Mesendoderm (in vitro differentiated cells): ENCODE results near the gene RASD1.

Source experiments
- DNase-seq: peaks from one replicate; pipeline ENCODE4 v3.0.0; 2013
- H2AK5ac ChIP-seq: 2 replicates; pipeline ENCODE4 v1.6.1; 2013; ENCODE audit warnings: low read length, inconsistent platforms
- H2BK120ac ChIP-seq: 2 replicates; pipeline ENCODE4 v1.6.1; 2013; ENCODE audit warnings: low read depth, mild to moderate bottlenecking, low read length, moderate library complexity, mixed read lengths
- H2BK15ac ChIP-seq: replicated peaks from 2 replicates; pipeline ENCODE4 v1.6.1; 2013; ENCODE audit warnings: low read depth, mild to moderate bottlenecking, moderate library complexity
- H2BK5ac ChIP-seq: 2 replicates; pipeline ENCODE4 v1.6.1; 2013; ENCODE audit warnings: low read length, inconsistent platforms
- H3K18ac ChIP-seq: 2 replicates; pipeline ENCODE4 v1.6.1; 2013; ENCODE audit warnings: mild to moderate bottlenecking, low read length, mixed read lengths
- H3K23ac ChIP-seq: one replicate; pipeline ENCODE4 v1.6.1; 2013; ENCODE audit warnings: low read length
- H3K27ac ChIP-seq: 2 replicates; pipeline ENCODE4 v1.5.1; 2013; ENCODE audit warnings: low read depth, mild to moderate bottlenecking, inconsistent platforms, low read length, moderate library complexity
- H3K27me3 ChIP-seq: 2 replicates; pipeline ENCODE4 v1.6.1; 2013; ENCODE audit warnings: low read length, control low read depth, mild to moderate bottlenecking, inconsistent platforms; ENCODE audit not compliant: insufficient read depth, poor library complexity
- H3K36me3 ChIP-seq: 2 replicates; pipeline ENCODE4 v1.6.1; 2013; ENCODE audit warnings: low read length, inconsistent platforms; ENCODE audit not compliant: control insufficient read depth, insufficient read depth
- H3K4ac ChIP-seq: one replicate; pipeline ENCODE4 v1.6.1; 2013; ENCODE audit warnings: low read depth, mild to moderate bottlenecking, low read length, moderate library complexity
- H3K4me1 ChIP-seq: 2 replicates; pipeline ENCODE4 v1.6.1; 2013; ENCODE audit warnings: low read depth, low read length, inconsistent platforms; ENCODE audit not compliant: control insufficient read depth
- H3K4me2 ChIP-seq: 2 replicates; pipeline ENCODE4 v1.6.1; 2013; ENCODE audit warnings: low read length
- H3K4me3 ChIP-seq: 2 replicates; pipeline ENCODE4 v1.5.1; 2013; ENCODE audit warnings: mild to moderate bottlenecking, low read length
- H3K56ac ChIP-seq: one replicate; pipeline ENCODE4 v1.6.1; 2013; ENCODE audit warnings: low read length
- H3K79me1 ChIP-seq: 2 replicates; pipeline ENCODE4 v1.6.1; 2013; ENCODE audit warnings: low read length, inconsistent platforms
- H3K79me2 ChIP-seq: 2 replicates; pipeline ENCODE4 v1.6.1; 2013; ENCODE audit warnings: mild to moderate bottlenecking, low read length; ENCODE audit not compliant: control insufficient read depth, insufficient read depth
- H3K9ac ChIP-seq: 2 replicates; pipeline ENCODE4 v1.6.1; 2013; ENCODE audit warnings: low read length, inconsistent platforms
- H4K5ac ChIP-seq: one replicate; pipeline ENCODE4 v1.6.1; 2013; ENCODE audit warnings: low read length
- H4K8ac ChIP-seq: one replicate; pipeline ENCODE4 v1.6.1; 2013; ENCODE audit warnings: low read depth, mild to moderate bottlenecking, control low read depth, low read length, moderate library complexity
- WGBS: extraction: QIAGEN DNeasy Blood & Tissue Kit; methylation state at CpG from one replicate; pipeline ENCODE4 v1.1.7; 2013; ENCODE audit warnings: low lambda C conversion rate, missing lambda C conversion rate; ENCODE audit not compliant: insufficient coverage; ENCODE audit errors: extremely low coverage; 5-methylcytosine and 5-hydroxymethylcytosine counted together

Gene RASD1

DNA sequence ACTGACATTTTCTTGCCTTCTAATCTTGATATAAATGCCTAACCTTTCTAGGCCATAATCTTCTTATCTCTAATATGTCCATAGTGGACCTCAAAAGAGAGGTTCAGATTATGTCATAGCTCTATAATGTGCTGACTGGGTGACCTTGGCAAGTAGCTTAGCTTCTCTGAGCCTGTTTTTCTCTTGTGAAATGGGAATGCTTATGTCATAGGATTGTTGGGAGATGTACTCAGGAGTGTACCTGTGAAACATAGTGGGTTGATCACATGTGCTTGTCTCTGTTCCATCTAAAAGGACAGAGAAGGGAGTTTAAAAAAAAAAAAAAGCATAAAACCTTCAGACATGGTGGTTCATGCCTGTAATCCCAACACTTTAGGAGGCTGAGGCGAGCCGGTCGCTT, 17.0 kb downstream of the RASD1 start:
- H3K23ac ChIP-seq = no peak overlapping the region
- no peak overlapping the region for H4K5ac ChIP-seq
- H3K36me3 ChIP-seq = peaks cover 1% of the 10 kb centered on the region
- no peak overlapping the region for H2BK5ac ChIP-seq
- no peak overlapping the region for H2BK120ac ChIP-seq
- H3K4me3 ChIP-seq = no peak overlapping the region
- WGBS = no CpG with 5 or more reads among the region's 3 CpGs
- no peak for DNase-seq
- H3K56ac ChIP-seq = no peak overlapping the region
- no peak overlapping the region for H2AK5ac ChIP-seq
- H2BK15ac ChIP-seq = no peak overlapping the region
- H3K27ac ChIP-seq = no peak overlapping the region
- peaks cover 31% of the 10 kb centered on the region for H3K79me2 ChIP-seq
- H3K79me1 ChIP-seq = peaks cover 27% of the 10 kb centered on the region
- no peak overlapping the region for H3K18ac ChIP-seq
- H4K8ac ChIP-seq = no peak overlapping the region
- no peaks in the 10 kb centered on the region for H3K27me3 ChIP-seq
- no peak overlapping the region for H3K9ac ChIP-seq
- no peaks in the 10 kb centered on the region for H3K4me1 ChIP-seq
- H3K4me2 ChIP-seq = no peak overlapping the region
- no peak overlapping the region for H3K4ac ChIP-seq

DNA sequence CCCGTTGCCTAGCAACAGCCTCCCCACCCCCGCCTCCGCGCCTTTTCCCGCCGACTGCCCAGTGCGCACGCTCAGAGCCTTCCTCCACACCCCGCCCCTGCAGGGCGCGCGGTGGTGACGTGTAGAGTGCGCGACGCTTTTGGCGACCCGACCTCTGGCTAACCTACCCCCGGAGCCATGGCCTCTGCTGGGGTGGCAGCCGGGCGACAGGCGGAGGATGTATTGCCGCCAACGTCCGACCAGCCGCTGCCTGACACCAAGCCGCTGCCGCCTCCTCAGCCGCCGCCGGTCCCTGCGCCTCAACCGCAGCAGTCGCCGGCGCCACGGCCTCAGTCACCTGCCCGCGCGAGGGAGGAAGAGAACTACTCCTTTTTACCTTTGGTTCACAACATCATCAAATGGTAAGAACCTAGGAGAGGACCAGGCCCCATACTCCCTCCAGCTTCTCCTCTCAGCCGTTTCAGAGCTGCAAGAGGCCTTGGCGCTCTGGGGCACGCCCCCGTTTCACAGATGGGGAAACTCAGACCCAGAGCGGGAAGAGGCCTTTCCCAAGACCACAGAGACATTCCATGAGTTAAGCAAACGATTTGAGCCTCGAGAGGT, 19.2 kb downstream of the RASD1 start, which contains the start of gene MED9:
Gene MED9, plus strand, starts transcription at position 136 of the 603 bp plus-strand sequence. Its CDS starts 42 bp downstream, at position 178.
- H3K79me1 ChIP-seq = peaks cover 22% of the 10 kb centered on the region
- peaks cover 1% of the 10 kb centered on the region for H3K36me3 ChIP-seq
- DNase-seq = peak; percentile 96
- H4K8ac ChIP-seq = no peak within 1 kb of the TSS
- no peak within 1 kb of the TSS for H4K5ac ChIP-seq
- peak within 1 kb of the TSS; percentile 91 for H3K4me3 ChIP-seq
- no peak within 1 kb of the TSS for H2AK5ac ChIP-seq
- no peak within 1 kb of the TSS for H3K18ac ChIP-seq
- no CpG with 5 or more reads among the region's 47 CpGs for WGBS
- H3K27ac ChIP-seq = peak within 1 kb of the TSS; percentile 56
- H3K4me2 ChIP-seq = peak within 1 kb of the TSS; percentile 91
- peak within 1 kb of the TSS; percentile 99 for H3K23ac ChIP-seq
- peaks cover 25% of the 10 kb centered on the region for H3K79me2 ChIP-seq
- peak within 1 kb of the TSS; percentile 67 for H2BK5ac ChIP-seq
- no peak within 1 kb of the TSS for H3K4ac ChIP-seq
- peak within 1 kb of the TSS; percentile 99 for H3K9ac ChIP-seq
- H2BK15ac ChIP-seq = no peak within 1 kb of the TSS
- no peak within 1 kb of the TSS for H2BK120ac ChIP-seq
- H3K56ac ChIP-seq = peak within 1 kb of the TSS; percentile 99
- no peaks in the 10 kb centered on the region for H3K27me3 ChIP-seq
- H3K4me1 ChIP-seq = no peaks in the 10 kb centered on the region

DNA sequence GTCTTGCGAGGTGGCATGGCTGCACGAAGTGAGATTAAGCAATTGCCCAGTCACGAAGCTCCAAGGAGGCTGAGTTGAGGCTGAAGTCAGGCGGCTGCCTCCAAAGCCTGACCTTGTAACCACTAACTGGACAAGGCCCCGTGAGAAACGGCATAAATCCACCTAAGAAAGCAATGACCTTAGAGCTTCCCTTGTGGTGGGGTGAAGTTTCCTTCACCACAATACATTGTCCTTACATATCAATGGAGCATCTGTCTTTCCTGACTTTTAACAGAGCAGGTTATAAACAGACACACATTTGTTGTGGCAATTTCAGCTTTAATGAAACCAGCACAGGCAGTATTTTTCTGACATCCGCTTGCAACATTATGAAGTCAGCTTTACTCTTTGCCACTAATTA, 21.9 kb downstream of the RASD1 start:
- Histone ChIP-seq H3K36me3 (no peaks in the 10 kb centered on the region), H3K56ac (no peak overlapping the region), H4K5ac (no peak overlapping the region), H3K4me3 (no peak overlapping the region), H3K79me1 (peaks cover 14% of the 10 kb centered on the region), H3K4me2 (no peak overlapping the region), H3K27ac (no peak overlapping the region), H2BK15ac (no peak overlapping the region), H3K79me2 (peaks cover 14% of the 10 kb centered on the region), H3K4ac (no peak overlapping the region), H3K27me3 (no peaks in the 10 kb centered on the region), H2BK5ac (no peak overlapping the region), H3K18ac (no peak overlapping the region), H2AK5ac (no peak overlapping the region), H4K8ac (no peak overlapping the region), H3K4me1 (no peaks in the 10 kb centered on the region), H2BK120ac (no peak overlapping the region), H3K23ac (no peak overlapping the region), H3K9ac (no peak overlapping the region)
- WGBS = no CpG with 5 or more reads among the region's 7 CpGs
- no peak for DNase-seq

DNA sequence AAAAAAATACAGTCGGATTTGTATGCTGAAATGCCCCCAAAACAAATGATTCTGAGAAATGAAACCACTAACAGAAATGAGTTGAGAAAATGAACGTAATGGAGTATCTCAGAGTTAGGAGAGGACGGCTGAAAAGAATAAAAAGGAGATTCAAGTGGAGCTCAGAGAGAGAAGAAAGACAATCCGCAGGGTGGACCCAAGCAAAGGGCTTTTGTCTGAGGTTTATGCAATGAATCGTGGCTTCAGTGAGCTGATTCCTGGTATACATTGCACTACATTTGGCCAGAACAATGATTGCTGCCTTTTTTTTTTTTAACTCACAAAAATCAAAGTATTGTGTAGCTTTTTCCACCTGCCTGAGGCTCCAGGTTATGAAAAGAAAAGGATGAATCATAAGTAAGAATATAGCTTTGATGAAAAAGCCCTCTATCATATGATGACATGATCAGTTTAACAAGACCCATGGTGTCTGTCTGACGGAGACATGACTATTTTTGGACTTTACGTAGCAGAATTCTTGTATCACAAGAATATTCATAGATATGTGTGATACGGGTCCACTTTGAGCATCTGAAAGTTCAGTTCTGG, 23.8 kb downstream of the RASD1 start:
- H3K9ac ChIP-seq = no peak overlapping the region
- no CpG with 5 or more reads among the region's 8 CpGs for WGBS
- H3K27ac ChIP-seq = no peak overlapping the region
- H3K23ac ChIP-seq = no peak overlapping the region
- DNase-seq = no peak
- H3K56ac ChIP-seq = no peak overlapping the region
- H3K4me2 ChIP-seq = no peak overlapping the region
- no peak overlapping the region for H4K5ac ChIP-seq
- H3K79me2 ChIP-seq = peaks cover 2% of the 10 kb centered on the region
- no peaks in the 10 kb centered on the region for H3K27me3 ChIP-seq
- no peak overlapping the region for H2BK5ac ChIP-seq
- no peak overlapping the region for H4K8ac ChIP-seq
- no peaks in the 10 kb centered on the region for H3K4me1 ChIP-seq
- H2BK120ac ChIP-seq = no peak overlapping the region
- H3K4me3 ChIP-seq = no peak overlapping the region
- H3K18ac ChIP-seq = no peak overlapping the region
- no peak overlapping the region for H3K4ac ChIP-seq
- peaks cover 4% of the 10 kb centered on the region for H3K79me1 ChIP-seq
- H2AK5ac ChIP-seq = no peak overlapping the region
- no peaks in the 10 kb centered on the region for H3K36me3 ChIP-seq
- H2BK15ac ChIP-seq = no peak overlapping the region

DNA sequence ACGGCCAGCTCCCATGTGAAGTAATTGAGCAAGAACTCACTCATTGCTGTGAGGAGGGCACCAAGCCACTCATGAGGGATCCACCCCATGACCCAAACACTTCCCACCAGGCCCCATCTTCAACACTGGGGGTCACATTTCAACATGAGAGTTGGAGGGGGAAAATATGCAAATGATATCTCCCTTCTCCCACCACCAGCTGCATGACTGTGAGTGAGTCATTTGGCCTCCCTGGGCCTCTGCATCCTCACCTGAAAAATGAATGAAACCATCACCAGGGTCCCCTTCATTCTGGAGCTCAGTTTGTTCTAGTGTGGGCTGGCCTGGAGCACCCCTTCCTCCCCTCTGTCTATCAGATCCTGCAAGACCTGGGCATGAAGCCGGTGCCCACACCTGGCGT, 26.2 kb downstream of the RASD1 start:
- WGBS = no CpG with 5 or more reads among the region's 3 CpGs
- no peak overlapping the region for H4K8ac ChIP-seq
- no peak overlapping the region for H3K23ac ChIP-seq
- no peak overlapping the region for H2BK120ac ChIP-seq
- H3K4me2 ChIP-seq = no peak overlapping the region
- H4K5ac ChIP-seq = no peak overlapping the region
- H3K36me3 ChIP-seq = no peaks in the 10 kb centered on the region
- H3K56ac ChIP-seq = no peak overlapping the region
- no peak overlapping the region for H3K27ac ChIP-seq
- no peak overlapping the region for H2BK15ac ChIP-seq
- H3K4ac ChIP-seq = no peak overlapping the region
- H2BK5ac ChIP-seq = no peak overlapping the region
- no peak overlapping the region for H2AK5ac ChIP-seq
- H3K9ac ChIP-seq = no peak overlapping the region
- H3K18ac ChIP-seq = no peak overlapping the region
- H3K27me3 ChIP-seq = no peaks in the 10 kb centered on the region
- H3K79me1 ChIP-seq = no peaks in the 10 kb centered on the region
- no peak overlapping the region for H3K4me3 ChIP-seq
- DNase-seq = no peak
- H3K4me1 ChIP-seq = no peaks in the 10 kb centered on the region
- H3K79me2 ChIP-seq = no peaks in the 10 kb centered on the region

DNA sequence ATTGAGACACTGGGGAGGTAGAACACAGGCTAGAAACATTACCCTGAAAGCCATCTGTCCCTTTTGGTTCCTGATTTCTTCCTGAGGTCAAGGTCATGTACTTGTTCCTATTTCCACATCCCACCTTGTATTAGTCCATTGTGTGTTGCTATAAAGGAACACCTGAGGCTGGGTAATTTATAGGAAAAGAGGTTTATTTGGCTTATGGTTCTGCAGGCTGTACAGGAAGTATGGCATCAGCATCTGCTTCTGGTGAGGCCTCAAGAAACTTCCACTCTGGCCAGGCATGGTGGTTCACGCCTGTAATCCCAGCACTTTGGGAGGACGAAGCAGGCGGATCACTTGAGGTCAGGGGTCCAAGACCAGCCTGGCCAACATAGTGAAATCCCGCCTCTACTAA, 26.8 kb downstream of the RASD1 start:
- H3K4ac ChIP-seq = no peak overlapping the region
- no peak overlapping the region for H4K8ac ChIP-seq
- H3K18ac ChIP-seq = no peak overlapping the region
- H3K79me1 ChIP-seq = no peaks in the 10 kb centered on the region
- H3K56ac ChIP-seq = no peak overlapping the region
- no peak for DNase-seq
- no peak overlapping the region for H2BK120ac ChIP-seq
- H4K5ac ChIP-seq = no peak overlapping the region
- H2AK5ac ChIP-seq = no peak overlapping the region
- no peak overlapping the region for H2BK5ac ChIP-seq
- WGBS = no CpG with 5 or more reads among the region's 4 CpGs
- H3K4me2 ChIP-seq = no peak overlapping the region
- no peak overlapping the region for H2BK15ac ChIP-seq
- H3K9ac ChIP-seq = no peak overlapping the region
- no peak overlapping the region for H3K27ac ChIP-seq
- no peaks in the 10 kb centered on the region for H3K79me2 ChIP-seq
- H3K4me1 ChIP-seq = no peaks in the 10 kb centered on the region
- no peaks in the 10 kb centered on the region for H3K36me3 ChIP-seq
- no peak overlapping the region for H3K23ac ChIP-seq
- H3K4me3 ChIP-seq = no peak overlapping the region
- H3K27me3 ChIP-seq = no peaks in the 10 kb centered on the region
